K562 (cell line): ENCODE results near the gene TMEM43. TPM values are rescaled to one million over a fixed set of nuclear protein-coding genes. Genes with fewer than 3 reads are reported as not detected.
A peak's percentile ranks its signal among the peaks of the same experiment; 100 is the strongest.

Experiments
- ARID2 ChIP-seq: fragments of 450-650 bp; IDR thresholded peaks from 2 replicates; pipeline ENCODE4 v1.6.1; 2017; ENCODE audit warnings: antibody characterized with exemption, mild to moderate bottlenecking
- ATF1 ChIP-seq, 2 experiments: fragments of 450-650 bp in 1 of 2; IDR thresholded peaks; 2 replicates each; pipeline ENCODE4 v1.6.1; 2016; ENCODE audit warnings: missing compliant biosample characterization in 1 of 2, missing genetic modification characterization in 1 of 2
- BHLHE40 ChIP-seq: IDR thresholded peaks from 2 replicates; pipeline ENCODE4 v1.6.1; 2011; ENCODE audit warnings: low read length, improper control_type of control experiment
- ELF2 ChIP-seq: fragments of 250-450 bp; sonication (Bioruptor Pico); IDR thresholded peaks from 2 replicates; pipeline ENCODE4 v1.5.0; 2021; ENCODE audit warnings: mild to moderate bottlenecking
- ESRRA ChIP-seq: fragments of 450-650 bp; IDR thresholded peaks from 2 replicates; pipeline ENCODE4 v1.6.1; 2014; ENCODE audit warnings: low read depth, mild to moderate bottlenecking, moderate library complexity, borderline replicate concordance
- NCOA1 ChIP-seq: fragments of 450-650 bp; IDR thresholded peaks from 2 replicates; pipeline ENCODE4 v1.6.1; 2016; ENCODE audit warnings: low read depth
- NR2C2 ChIP-seq, 2 experiments: fragments of 200-800 bp in 1 of 2; sonication (Bioruptor generic) in 1 of 2; sonication (generic) in 1 of 2; formaldehyde crosslinking in 1 of 2; IDR thresholded peaks; 2 replicates each; pipeline versions ENCODE4 v1.6.1 to v1.8.0; 2016 to 2022; ENCODE audit warnings: mild to moderate bottlenecking in 1 of 2, missing compliant biosample characterization in 1 of 2, missing genetic modification characterization in 1 of 2, missing genetic modification reagents in 1 of 2
- SAP30 ChIP-seq: fragments of 200-600 bp; sonication (generic); IDR thresholded peaks from 2 replicates; pipeline ENCODE4 v1.6.1; 2012; ENCODE audit warnings: borderline replicate concordance, low read depth, mild to moderate bottlenecking, moderate library complexity, low read length, control low read depth, inconsistent platforms; ENCODE audit not compliant: insufficient read depth, poor library complexity, severe bottlenecking
- SIX5 ChIP-seq, 2 experiments: IDR thresholded peaks; 2 replicates each; pipeline ENCODE4 v1.6.1; 2011; ENCODE audit warnings: low read length in 2 of 2, borderline replicate concordance in 1 of 2, low read depth in 1 of 2, mild to moderate bottlenecking in 1 of 2, moderate library complexity in 1 of 2; ENCODE audit not compliant: insufficient read depth in 1 of 2
- TEAD4 ChIP-seq, 2 experiments: sonication (generic) in 1 of 2; formaldehyde crosslinking in 1 of 2; IDR thresholded peaks; 2 replicates each; pipeline versions ENCODE4 v1.6.1 to v1.8.0; 2012 to 2022; ENCODE audit warnings: borderline replicate concordance in 1 of 2, inconsistent platforms in 1 of 2, low read length in 1 of 2, mild to moderate bottlenecking in 1 of 2, missing genetic modification reagents in 1 of 2
- ZSCAN29 ChIP-seq: fragments of 450-650 bp; IDR thresholded peaks from 2 replicates; pipeline ENCODE4 v1.6.1; 2017
- polyA plus RNA-seq, 8 experiments: library from polyadenylated mRNA; depleted of rRNA in 4 of 8; stranded (reverse) in 5 of 8; unstranded in 3 of 8; fragments of >200 nt; fragmentation: Nextera tagmentation in 2 of 8; fragmentation: Illumina TruSeq in 1 of 8; extraction: Ambion mirVana in 2 of 8; extraction: Trizol in 1 of 8; gene quantifications; 2 replicates each; pipeline versions ENCODE4 v1.2.1 to v1.2.3, GENCODE V29; 2011 to 2014; ENCODE audit warnings: inconsistent platforms in 1 of 8, missing spikeins in 1 of 8
- total RNA-seq, 7 experiments: library from RNA; depleted of rRNA in 6 of 7; stranded (reverse); fragments of >200 nt in 6 of 7; fragmentation: Illumina TruSeq in 2 of 7; extraction: Trizol in 2 of 7; gene quantifications; 2 replicates each; pipeline versions ENCODE4 v1.2.1 to v1.2.3, GENCODE V29; 2011 to 2021; ENCODE audit warnings: low replicate concordance in 1 of 7
- TF ChIP-seq, protein P1 (sequence below): sonication (generic); formaldehyde crosslinking; IDR thresholded peaks from 2 replicates; pipeline ENCODE4 v1.8.0; 2022; ENCODE audit warnings: mild to moderate bottlenecking, missing genetic modification reagents
- TF ChIP-seq, protein P2 (sequence below): sonication (generic); formaldehyde crosslinking; IDR thresholded peaks from 2 replicates; pipeline ENCODE4 v1.9.0; 2022; ENCODE audit warnings: mild to moderate bottlenecking, missing genetic modification reagents
- TF ChIP-seq, protein P3 (sequence below): fragments of 250-450 bp; sonication (Bioruptor Pico); IDR thresholded peaks from 2 replicates; pipeline ENCODE4 v1.8.0; 2021; ENCODE audit warnings: borderline replicate concordance, mild to moderate bottlenecking, moderate library complexity; ENCODE audit not compliant: poor library complexity, severe bottlenecking
- TF ChIP-seq, protein P4 (sequence below): fragments of 450-650 bp; IDR thresholded peaks from 2 replicates; pipeline ENCODE4 v1.7.1; 2018; ENCODE audit warnings: mild to moderate bottlenecking, low read depth; ENCODE audit not compliant: partially characterized antibody
- TF ChIP-seq, protein P5 (sequence below): sonication (generic); formaldehyde crosslinking; IDR thresholded peaks from 2 replicates; pipeline ENCODE4 v1.8.1; 2023; ENCODE audit warnings: mild to moderate bottlenecking, missing genetic modification reagents, moderate library complexity

Gene TMEM43
- total and polyA plus RNA-seq, 9 of the 15 experiments (the other 6 are each of a cell fraction or from before 2014, with no cell fraction given), result 16.7 to 46.1 (median 35.7) TPM

DNA sequence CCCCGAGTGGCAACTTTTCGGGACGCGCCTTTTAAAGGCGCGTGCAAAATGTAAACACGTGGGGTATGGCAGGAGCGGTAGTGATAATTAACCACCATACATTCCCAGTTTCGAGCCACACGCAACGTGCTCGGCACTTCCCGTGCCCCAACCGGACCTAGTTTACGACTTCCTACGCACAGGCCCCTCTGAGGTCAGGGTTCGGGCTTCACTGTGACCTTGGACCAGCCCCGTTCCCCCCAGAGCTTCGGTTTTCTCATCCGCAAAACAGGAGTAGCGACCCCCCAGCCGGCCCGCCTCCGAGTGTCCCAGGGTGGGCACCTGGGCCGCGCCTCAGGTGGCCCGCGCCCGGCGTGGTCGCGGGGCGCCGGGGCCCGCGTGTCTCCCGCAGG lies 633 bp upstream of the TMEM43 start (continued):
- TF ChIP-seq NR2C2 (CRISPR knock-in tag; IDR thresholded peaks at IDR 0.05) (peak; percentile 89), NR2C2 (tag; IDR thresholded peaks at IDR 0.05) (peak; percentile 99), ZSCAN29 (no peak), TEAD4 (IDR thresholded peaks at IDR 0.05; ENCODE audit: low read length) (no peak), TEAD4 (CRISPR knock-in tag; IDR thresholded peaks at IDR 0.05; ENCODE audit: borderline replicate concordance) (no peak), SAP30 (peak; percentile 93), ATF1 (CRISPR knock-in tag; IDR thresholded peaks at IDR 0.05) (no peak), ATF1 (tag; IDR thresholded peaks at IDR 0.05) (peak; percentile 87; the same call in 1 of the 2 replicates), ELF2 (CRISPR knock-in tag) (peak; percentile 84), NCOA1 (peak; percentile 55; the same call in 1 of the 2 replicates), ESRRA (peak; percentile 97), BHLHE40 (peak; percentile 41), SIX5 (IDR thresholded peaks at IDR 0.05; ENCODE audit: borderline replicate concordance in 1 of 2, insufficient read depth in 1 of 2, low read depth in 1 of 2, low read length in 2 of 2) (peak in 1 of 2 experiments; percentile 29; a peak in 1 of 4 replicates), ARID2 (no peak)
- TF ChIP-seq, protein P1, sequence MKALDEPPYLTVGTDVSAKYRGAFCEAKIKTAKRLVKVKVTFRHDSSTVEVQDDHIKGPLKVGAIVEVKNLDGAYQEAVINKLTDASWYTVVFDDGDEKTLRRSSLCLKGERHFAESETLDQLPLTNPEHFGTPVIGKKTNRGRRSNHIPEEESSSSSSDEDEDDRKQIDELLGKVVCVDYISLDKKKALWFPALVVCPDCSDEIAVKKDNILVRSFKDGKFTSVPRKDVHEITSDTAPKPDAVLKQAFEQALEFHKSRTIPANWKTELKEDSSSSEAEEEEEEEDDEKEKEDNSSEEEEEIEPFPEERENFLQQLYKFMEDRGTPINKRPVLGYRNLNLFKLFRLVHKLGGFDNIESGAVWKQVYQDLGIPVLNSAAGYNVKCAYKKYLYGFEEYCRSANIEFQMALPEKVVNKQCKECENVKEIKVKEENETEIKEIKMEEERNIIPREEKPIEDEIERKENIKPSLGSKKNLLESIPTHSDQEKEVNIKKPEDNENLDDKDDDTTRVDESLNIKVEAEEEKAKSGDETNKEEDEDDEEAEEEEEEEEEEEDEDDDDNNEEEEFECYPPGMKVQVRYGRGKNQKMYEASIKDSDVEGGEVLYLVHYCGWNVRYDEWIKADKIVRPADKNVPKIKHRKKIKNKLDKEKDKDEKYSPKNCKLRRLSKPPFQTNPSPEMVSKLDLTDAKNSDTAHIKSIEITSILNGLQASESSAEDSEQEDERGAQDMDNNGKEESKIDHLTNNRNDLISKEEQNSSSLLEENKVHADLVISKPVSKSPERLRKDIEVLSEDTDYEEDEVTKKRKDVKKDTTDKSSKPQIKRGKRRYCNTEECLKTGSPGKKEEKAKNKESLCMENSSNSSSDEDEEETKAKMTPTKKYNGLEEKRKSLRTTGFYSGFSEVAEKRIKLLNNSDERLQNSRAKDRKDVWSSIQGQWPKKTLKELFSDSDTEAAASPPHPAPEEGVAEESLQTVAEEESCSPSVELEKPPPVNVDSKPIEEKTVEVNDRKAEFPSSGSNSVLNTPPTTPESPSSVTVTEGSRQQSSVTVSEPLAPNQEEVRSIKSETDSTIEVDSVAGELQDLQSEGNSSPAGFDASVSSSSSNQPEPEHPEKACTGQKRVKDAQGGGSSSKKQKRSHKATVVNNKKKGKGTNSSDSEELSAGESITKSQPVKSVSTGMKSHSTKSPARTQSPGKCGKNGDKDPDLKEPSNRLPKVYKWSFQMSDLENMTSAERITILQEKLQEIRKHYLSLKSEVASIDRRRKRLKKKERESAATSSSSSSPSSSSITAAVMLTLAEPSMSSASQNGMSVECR, result peak; percentile 30; the same call in 1 of the 2 replicates
- TF ChIP-seq, protein P2, sequence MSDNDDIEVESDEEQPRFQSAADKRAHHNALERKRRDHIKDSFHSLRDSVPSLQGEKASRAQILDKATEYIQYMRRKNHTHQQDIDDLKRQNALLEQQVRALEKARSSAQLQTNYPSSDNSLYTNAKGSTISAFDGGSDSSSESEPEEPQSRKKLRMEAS (CRISPR knock-in tag), result peak; percentile 82
- TF ChIP-seq, protein P3, sequence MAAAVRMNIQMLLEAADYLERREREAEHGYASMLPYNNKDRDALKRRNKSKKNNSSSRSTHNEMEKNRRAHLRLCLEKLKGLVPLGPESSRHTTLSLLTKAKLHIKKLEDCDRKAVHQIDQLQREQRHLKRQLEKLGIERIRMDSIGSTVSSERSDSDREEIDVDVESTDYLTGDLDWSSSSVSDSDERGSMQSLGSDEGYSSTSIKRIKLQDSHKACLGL (CRISPR knock-in tag), result peak; percentile 78
- TF ChIP-seq, protein P4, sequence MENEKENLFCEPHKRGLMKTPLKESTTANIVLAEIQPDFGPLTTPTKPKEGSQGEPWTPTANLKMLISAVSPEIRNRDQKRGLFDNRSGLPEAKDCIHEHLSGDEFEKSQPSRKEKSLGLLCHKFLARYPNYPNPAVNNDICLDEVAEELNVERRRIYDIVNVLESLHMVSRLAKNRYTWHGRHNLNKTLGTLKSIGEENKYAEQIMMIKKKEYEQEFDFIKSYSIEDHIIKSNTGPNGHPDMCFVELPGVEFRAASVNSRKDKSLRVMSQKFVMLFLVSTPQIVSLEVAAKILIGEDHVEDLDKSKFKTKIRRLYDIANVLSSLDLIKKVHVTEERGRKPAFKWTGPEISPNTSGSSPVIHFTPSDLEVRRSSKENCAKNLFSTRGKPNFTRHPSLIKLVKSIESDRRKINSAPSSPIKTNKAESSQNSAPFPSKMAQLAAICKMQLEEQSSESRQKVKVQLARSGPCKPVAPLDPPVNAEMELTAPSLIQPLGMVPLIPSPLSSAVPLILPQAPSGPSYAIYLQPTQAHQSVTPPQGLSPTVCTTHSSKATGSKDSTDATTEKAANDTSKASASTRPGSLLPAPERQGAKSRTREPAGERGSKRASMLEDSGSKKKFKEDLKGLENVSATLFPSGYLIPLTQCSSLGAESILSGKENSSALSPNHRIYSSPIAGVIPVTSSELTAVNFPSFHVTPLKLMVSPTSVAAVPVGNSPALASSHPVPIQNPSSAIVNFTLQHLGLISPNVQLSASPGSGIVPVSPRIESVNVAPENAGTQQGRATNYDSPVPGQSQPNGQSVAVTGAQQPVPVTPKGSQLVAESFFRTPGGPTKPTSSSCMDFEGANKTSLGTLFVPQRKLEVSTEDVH, result peak; percentile 50
- TF ChIP-seq, protein P5, sequence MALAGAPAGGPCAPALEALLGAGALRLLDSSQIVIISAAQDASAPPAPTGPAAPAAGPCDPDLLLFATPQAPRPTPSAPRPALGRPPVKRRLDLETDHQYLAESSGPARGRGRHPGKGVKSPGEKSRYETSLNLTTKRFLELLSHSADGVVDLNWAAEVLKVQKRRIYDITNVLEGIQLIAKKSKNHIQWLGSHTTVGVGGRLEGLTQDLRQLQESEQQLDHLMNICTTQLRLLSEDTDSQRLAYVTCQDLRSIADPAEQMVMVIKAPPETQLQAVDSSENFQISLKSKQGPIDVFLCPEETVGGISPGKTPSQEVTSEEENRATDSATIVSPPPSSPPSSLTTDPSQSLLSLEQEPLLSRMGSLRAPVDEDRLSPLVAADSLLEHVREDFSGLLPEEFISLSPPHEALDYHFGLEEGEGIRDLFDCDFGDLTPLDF (CRISPR knock-in tag), result peak; percentile 10; the same call in 1 of the 2 replicates
